Measurements from ENCODE around the gene HHAT. TPM values are rescaled to one million over a fixed set of nuclear protein-coding genes. Genes with fewer than 3 reads are reported as not detected.

The HHAT gene
- total and polyA plus RNA-seq, 9 of the 15 experiments (the other 6 are each of a cell fraction or from before 2014, with no cell fraction given), result 0.07 to 0.16 (median 0.13) TPM; not detected in 1

- TF ChIP-seq SLC30A9 (CRISPR knock-in tag; IDR thresholded peaks at IDR 0.05) (no peak), SMARCC2 (IDR thresholded peaks at IDR 0.05; ENCODE audit: low read depth) (no peak), FUS (optimal IDR thresholded peaks at IDR 0.05; ENCODE audit: low read depth, low read length) (no peak), FOXO4 (CRISPR knock-in tag; IDR thresholded peaks at IDR 0.05) (no peak), ZFP30 (CRISPR knock-in tag; IDR thresholded peaks at IDR 0.05; ENCODE audit: borderline replicate concordance) (no peak), FOXA1 (IDR thresholded peaks at IDR 0.05; ENCODE audit: borderline replicate concordance) (no peak)
Measured at GRCh38 chr1:210571356-210572284, 242.9 kb downstream of the HHAT start (continued).

GRCh38 chr1:210573141-210573540, 244.4 kb downstream of the HHAT start:
- ChIA-PET CTCF (ENCODE audit: low intra/inter-chr PET ratio) (no interaction called here), POLR2A (interaction anchor here (0.6 to 0.7 kb wide), 2 partner anchors 9 to 527 kb away, joined by 3 read pairs; no protein-coding TSS in a partner anchor)
- Histone ChIP-seq H3K9ac (ENCODE audit: insufficient read depth in 1 of 2, low read depth in 2 of 2, low read length in 2 of 2) (no peak overlapping the region), H3K4me1 (replicated peaks in 1 of 2; ENCODE audit: control insufficient read depth in 2 of 2, insufficient read depth in 2 of 2, low read length in 2 of 2) (0 out of 5 replicates have a peak, but pooled peaks cover 0 to 7% of the 10 kb centered on the region in 2 experiments), H3K27ac (ENCODE audit: extremely low read depth, low read depth, low read length) (no peak overlapping the region), H3K9me3 (replicated peaks; ENCODE audit: control insufficient read depth, insufficient read depth, low read depth, low read length) (no peaks in the 10 kb centered on the region; the same call in 1 of the 2 replicates), H3K79me2 (ENCODE audit: control insufficient read depth, insufficient read depth, low read length) (no peaks in the 10 kb centered on the region), H3K4me2 (ENCODE audit: insufficient read depth, low read length) (no peak overlapping the region), H2AFZ (ENCODE audit: low read depth, low read length) (no peak overlapping the region), H4K20me1 (replicated peaks; ENCODE audit: control insufficient read depth, insufficient read depth, low read length) (no peaks in the 10 kb centered on the region), H3K27me3 (ENCODE audit: control insufficient read depth in 2 of 2, insufficient read depth in 2 of 2, low read length in 2 of 2) (peaks cover 0 to 10% of the 10 kb centered on the region in 2 experiments; a peak in 3 of 5 replicates), H3K36me3 (ENCODE audit: control insufficient read depth, insufficient read depth, low read length) (no peaks in the 10 kb centered on the region), H3K4me3 (no peak overlapping the region), H3K9me1 (ENCODE audit: control insufficient read depth, insufficient read depth, low read length) (no peaks in the 10 kb centered on the region)
- intact Hi-C loops (cut with micrococcal nuclease) (no loop called here), in situ Hi-C loops (cut with MboI) (no loop called here)
- no peak for FAIRE-seq
- WGBS (ENCODE audit: insufficient coverage, low coverage, missing lambda C conversion rate), result 0% methylated on average over 6 of the region's 6 CpGs
- BruUV-seq (replicated peaks), result no TSS peak
- no peak for DNase-seq (ENCODE audit: extremely low read depth in 1 of 4, low spot score in 3 of 4)
- no peak for ATAC-seq
- TF ChIP-seq RB1 (IDR thresholded peaks at IDR 0.05; ENCODE audit: low read depth) (no peak), ZBTB12 (CRISPR knock-in tag; IDR thresholded peaks at IDR 0.05) (no peak), ZNF431 (CRISPR knock-in tag; IDR thresholded peaks at IDR 0.05) (no peak), SIRT6 (IDR thresholded peaks at IDR 0.05; ENCODE audit: low read depth, low read length) (no peak)
- TF ChIP-seq, protein P1, sequence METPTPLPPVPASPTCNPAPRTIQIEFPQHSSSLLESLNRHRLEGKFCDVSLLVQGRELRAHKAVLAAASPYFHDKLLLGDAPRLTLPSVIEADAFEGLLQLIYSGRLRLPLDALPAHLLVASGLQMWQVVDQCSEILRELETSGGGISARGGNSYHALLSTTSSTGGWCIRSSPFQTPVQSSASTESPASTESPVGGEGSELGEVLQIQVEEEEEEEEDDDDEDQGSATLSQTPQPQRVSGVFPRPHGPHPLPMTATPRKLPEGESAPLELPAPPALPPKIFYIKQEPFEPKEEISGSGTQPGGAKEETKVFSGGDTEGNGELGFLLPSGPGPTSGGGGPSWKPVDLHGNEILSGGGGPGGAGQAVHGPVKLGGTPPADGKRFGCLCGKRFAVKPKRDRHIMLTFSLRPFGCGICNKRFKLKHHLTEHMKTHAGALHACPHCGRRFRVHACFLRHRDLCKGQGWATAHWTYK (CRISPR knock-in tag; IDR thresholded peaks at IDR 0.05), result no peak
- TF ChIP-seq, protein P2, sequence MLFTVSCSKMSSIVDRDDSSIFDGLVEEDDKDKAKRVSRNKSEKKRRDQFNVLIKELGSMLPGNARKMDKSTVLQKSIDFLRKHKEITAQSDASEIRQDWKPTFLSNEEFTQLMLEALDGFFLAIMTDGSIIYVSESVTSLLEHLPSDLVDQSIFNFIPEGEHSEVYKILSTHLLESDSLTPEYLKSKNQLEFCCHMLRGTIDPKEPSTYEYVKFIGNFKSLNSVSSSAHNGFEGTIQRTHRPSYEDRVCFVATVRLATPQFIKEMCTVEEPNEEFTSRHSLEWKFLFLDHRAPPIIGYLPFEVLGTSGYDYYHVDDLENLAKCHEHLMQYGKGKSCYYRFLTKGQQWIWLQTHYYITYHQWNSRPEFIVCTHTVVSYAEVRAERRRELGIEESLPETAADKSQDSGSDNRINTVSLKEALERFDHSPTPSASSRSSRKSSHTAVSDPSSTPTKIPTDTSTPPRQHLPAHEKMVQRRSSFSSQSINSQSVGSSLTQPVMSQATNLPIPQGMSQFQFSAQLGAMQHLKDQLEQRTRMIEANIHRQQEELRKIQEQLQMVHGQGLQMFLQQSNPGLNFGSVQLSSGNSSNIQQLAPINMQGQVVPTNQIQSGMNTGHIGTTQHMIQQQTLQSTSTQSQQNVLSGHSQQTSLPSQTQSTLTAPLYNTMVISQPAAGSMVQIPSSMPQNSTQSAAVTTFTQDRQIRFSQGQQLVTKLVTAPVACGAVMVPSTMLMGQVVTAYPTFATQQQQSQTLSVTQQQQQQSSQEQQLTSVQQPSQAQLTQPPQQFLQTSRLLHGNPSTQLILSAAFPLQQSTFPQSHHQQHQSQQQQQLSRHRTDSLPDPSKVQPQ (CRISPR knock-in tag; IDR thresholded peaks at IDR 0.05; ENCODE audit: borderline replicate concordance), result no peak
